Hepatocyte (in vitro differentiated cells): ENCODE data around the gene ALDH4A1.

Source experiments
- EZH2 ChIP-seq: fragments of 200-600 bp; sonication (generic); IDR thresholded peaks from 2 replicates; pipeline ENCODE4 v1.6.1; 2016; ENCODE audit warnings: antibody characterized with exemption, mild to moderate bottlenecking, borderline replicate concordance
- EZH2phosphoT487 ChIP-seq: fragments of 200-600 bp; sonication (generic); IDR thresholded peaks from one replicate; pipeline ENCODE4 v1.6.1; 2018; ENCODE audit warnings: antibody characterized with exemption, mild to moderate bottlenecking, low read depth, moderate library complexity; ENCODE audit not compliant: unreplicated experiment, severe bottlenecking
- TF ChIP-seq, protein P1 (sequence below): fragments of 200-600 bp; sonication (generic); IDR thresholded peaks from 2 replicates; pipeline ENCODE4 v1.5.1; 2016; ENCODE audit warnings: antibody characterized with exemption, mild to moderate bottlenecking; ENCODE audit not compliant: poor library complexity

DNA sequence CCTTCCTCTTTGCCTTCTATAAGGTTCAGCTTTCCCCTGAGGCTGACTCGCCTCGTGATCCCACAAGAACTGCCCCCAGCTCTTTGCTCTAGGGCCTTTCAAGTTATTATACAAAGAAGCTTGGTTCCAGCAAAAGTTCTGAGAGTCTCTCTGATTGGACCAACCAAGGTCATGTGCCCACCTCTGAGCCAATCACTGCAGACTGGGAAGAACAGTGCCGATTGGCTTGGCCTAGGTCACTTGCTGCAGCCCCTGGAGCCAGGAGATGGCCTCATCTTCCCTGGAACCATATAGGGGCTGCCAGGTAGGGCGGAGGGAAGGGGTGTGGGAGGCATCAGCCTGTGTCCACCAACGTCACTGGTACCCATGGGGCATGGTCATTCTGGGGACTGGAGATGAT, 65.7 kb downstream of the ALDH4A1 start:
- TF ChIP-seq, protein P1, sequence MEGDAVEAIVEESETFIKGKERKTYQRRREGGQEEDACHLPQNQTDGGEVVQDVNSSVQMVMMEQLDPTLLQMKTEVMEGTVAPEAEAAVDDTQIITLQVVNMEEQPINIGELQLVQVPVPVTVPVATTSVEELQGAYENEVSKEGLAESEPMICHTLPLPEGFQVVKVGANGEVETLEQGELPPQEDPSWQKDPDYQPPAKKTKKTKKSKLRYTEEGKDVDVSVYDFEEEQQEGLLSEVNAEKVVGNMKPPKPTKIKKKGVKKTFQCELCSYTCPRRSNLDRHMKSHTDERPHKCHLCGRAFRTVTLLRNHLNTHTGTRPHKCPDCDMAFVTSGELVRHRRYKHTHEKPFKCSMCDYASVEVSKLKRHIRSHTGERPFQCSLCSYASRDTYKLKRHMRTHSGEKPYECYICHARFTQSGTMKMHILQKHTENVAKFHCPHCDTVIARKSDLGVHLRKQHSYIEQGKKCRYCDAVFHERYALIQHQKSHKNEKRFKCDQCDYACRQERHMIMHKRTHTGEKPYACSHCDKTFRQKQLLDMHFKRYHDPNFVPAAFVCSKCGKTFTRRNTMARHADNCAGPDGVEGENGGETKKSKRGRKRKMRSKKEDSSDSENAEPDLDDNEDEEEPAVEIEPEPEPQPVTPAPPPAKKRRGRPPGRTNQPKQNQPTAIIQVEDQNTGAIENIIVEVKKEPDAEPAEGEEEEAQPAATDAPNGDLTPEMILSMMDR = no peak
- TF ChIP-seq EZH2 (no peak), EZH2phosphoT487 (no peak)
